PFSK-1 (cell line): Measurements from ENCODE around the gene AGO4.

Source experiments
- FOXP2 ChIP-seq: optimal IDR thresholded peaks from 2 replicates; pipeline ENCODE3; 2011; ENCODE audit warnings: borderline replicate concordance, control low read depth, inconsistent platforms; ENCODE audit not compliant: insufficient read depth; ENCODE audit errors: extremely low read length, extremely low read depth
- POLR2AphosphoS5 ChIP-seq: IDR thresholded peaks from 2 replicates; pipeline ENCODE4 v1.6.1; 2012; ENCODE audit warnings: low read depth, mild to moderate bottlenecking, control low read depth, low read length, moderate library complexity
- REST ChIP-seq, 2 experiments: IDR thresholded peaks; 2 replicates each; pipeline versions ENCODE4 v1.6.1 to v1.8.0; 2011 to 2012; ENCODE audit warnings: low read depth in 2 of 2, low read length in 2 of 2, control low read depth in 1 of 2, inconsistent platforms in 1 of 2, mild to moderate bottlenecking in 1 of 2, moderate library complexity in 1 of 2; ENCODE audit not compliant: insufficient read depth in 1 of 2
- SIN3A ChIP-seq: IDR thresholded peaks from 2 replicates; pipeline ENCODE4 v1.6.1; 2012; ENCODE audit warnings: mild to moderate bottlenecking, low read length, moderate library complexity, borderline replicate concordance; ENCODE audit not compliant: insufficient read depth
- TAF1 ChIP-seq: IDR thresholded peaks from 2 replicates; pipeline ENCODE4 v1.6.1; 2012; ENCODE audit warnings: low read length, control low read depth, borderline replicate concordance; ENCODE audit not compliant: insufficient read depth

The AGO4 gene

GRCh38 chr1:35876988-35877387, 69.2 kb downstream of the AGO4 start:
- TF ChIP-seq REST (IDR thresholded peaks at IDR 0.05; ENCODE audit: insufficient read depth in 1 of 2, low read depth in 2 of 2, low read length in 2 of 2), result peak; percentile 91 to 95
- no peak for TF ChIP-seq SIN3A
- TF ChIP-seq TAF1, result no peak
- TF ChIP-seq POLR2AphosphoS5, result no peak

- TF ChIP-seq REST (IDR thresholded peaks at IDR 0.05; ENCODE audit: insufficient read depth in 1 of 2, low read depth in 2 of 2, low read length in 2 of 2) (peak; percentile 54 to 87; a peak in 2 of 4 replicates), SIN3A (no peak), POLR2AphosphoS5 (no peak), FOXP2 (no peak), TAF1 (no peak)
Measured at GRCh38 chr1:35881850-35882273, 74.0 kb downstream of the AGO4 start.

- no peak for TF ChIP-seq TAF1
- TF ChIP-seq FOXP2, result no peak
- TF ChIP-seq SIN3A, result no peak
- no peak for TF ChIP-seq REST (IDR thresholded peaks at IDR 0.05; ENCODE audit: insufficient read depth in 1 of 2, low read depth in 2 of 2, low read length in 2 of 2)
- no peak for TF ChIP-seq POLR2AphosphoS5
Measured at GRCh38 chr1:35882586-35882944, 74.7 kb downstream of the AGO4 start.

GRCh38 chr1:35882945-35883634, 75.3 kb downstream of the AGO4 start, which contains the start of gene AGO1:
Gene AGO1 (plus strand): TSS chr1:35883209. CDS start chr1:35883422, 213 bp downstream.
- no peak; a peak in 1 of 4 replicates for TF ChIP-seq REST (IDR thresholded peaks at IDR 0.05; ENCODE audit: insufficient read depth in 1 of 2, low read depth in 2 of 2, low read length in 2 of 2)
- TF ChIP-seq TAF1, result no peak
- peak; percentile 71; the same call in 1 of the 2 replicates for TF ChIP-seq POLR2AphosphoS5
- 0 out of 2 replicates have a peak, but pooled peaks have one; percentile 23 for TF ChIP-seq SIN3A
- peak; percentile 92 for TF ChIP-seq FOXP2
